ENCODE measurements around the gene NEK7.

GRCh38 chr1:198174297-198174696 lies 17.5 kb downstream of the NEK7 start:
- TF ChIP-seq CTCF (IDR thresholded peaks at IDR 0.05; ENCODE audit: poor library complexity) (no peak), EZH2 (IDR thresholded peaks at IDR 0.05; ENCODE audit: borderline replicate concordance) (no peak), EZH2phosphoT487 (IDR thresholded peaks at IDR 0.05; ENCODE audit: low read depth, severe bottlenecking, unreplicated experiment) (no peak)
